NCI-H146 treated with DMSO at 0.1 percent for 48 hours (cell line): ENCODE measurements around the gene AP4M1.

Experiments
- DNase-seq: peaks from one replicate; lab custom pipeline; 2025; ENCODE audit not compliant: unreplicated experiment; lab: John Stamatoyannopoulos, UW

Gene AP4M1

GRCh38 chr7:100085515-100085914 lies 15.9 kb upstream of the AP4M1 start:
- no peak for DNase-seq

- no peak for DNase-seq
Measured at GRCh38 chr7:100087055-100087750, 14.2 kb upstream of the AP4M1 start.

- no peak for DNase-seq
Measured at GRCh38 chr7:100088095-100088620, 13.3 kb upstream of the AP4M1 start.

GRCh38 chr7:100088621-100089457 lies 12.6 kb upstream of the AP4M1 start, which contains the start of gene COPS6:
Gene COPS6, plus strand, starts transcription at chr7:100088969. Its CDS starts 22 bp downstream, at chr7:100088991.
- peak; percentile 36 for DNase-seq

- DNase-seq, result no peak
Measured at GRCh38 chr7:100089458-100090196, 11.8 kb upstream of the AP4M1 start.

GRCh38 chr7:100090527-100091410 lies 10.7 kb upstream of the AP4M1 start:
- no peak for DNase-seq

- DNase-seq, result no peak
Measured at GRCh38 chr7:100091411-100092181, 9.8 kb upstream of the AP4M1 start.

- DNase-seq, result no peak
Measured at GRCh38 chr7:100093054-100093453, 8.4 kb upstream of the AP4M1 start.

- no peak for DNase-seq
Measured at GRCh38 chr7:100093498-100093897, 7.9 kb upstream of the AP4M1 start.

- DNase-seq, result no peak
Measured at GRCh38 chr7:100093925-100094486, 7.4 kb upstream of the AP4M1 start.

GRCh38 chr7:100095289-100095688 lies 6.2 kb upstream of the AP4M1 start:
- no peak for DNase-seq

GRCh38 chr7:100095704-100096103 lies 5.7 kb upstream of the AP4M1 start:
- DNase-seq, result no peak

GRCh38 chr7:100098913-100099312 lies 2.5 kb upstream of the AP4M1 start:
- DNase-seq, result no peak

GRCh38 chr7:100099452-100099851 lies 2.0 kb upstream of the AP4M1 start:
- DNase-seq, result no peak

GRCh38 chr7:100100420-100101015 lies 925 bp upstream of the AP4M1 start:
- DNase-seq, result peak; percentile 86

- DNase-seq, result no peak
Measured at GRCh38 chr7:100102950-100103840, 1.8 kb downstream of the AP4M1 start.

GRCh38 chr7:100105534-100105933 lies 4.1 kb downstream of the AP4M1 start:
- no peak for DNase-seq

GRCh38 chr7:100106633-100107032 lies 5.2 kb downstream of the AP4M1 start:
- no peak for DNase-seq
